ENCODE data around the gene CTNNAL1. TPM values are rescaled to one million over a fixed set of nuclear protein-coding genes. Genes with fewer than 3 reads are reported as not detected.

CTNNAL1 gene
- total and polyA plus RNA-seq, 2 of the 8 experiments (the other 6 are each of a cell fraction or from before 2014, with no cell fraction given) = 23.2 to 66.1 TPM

DNA sequence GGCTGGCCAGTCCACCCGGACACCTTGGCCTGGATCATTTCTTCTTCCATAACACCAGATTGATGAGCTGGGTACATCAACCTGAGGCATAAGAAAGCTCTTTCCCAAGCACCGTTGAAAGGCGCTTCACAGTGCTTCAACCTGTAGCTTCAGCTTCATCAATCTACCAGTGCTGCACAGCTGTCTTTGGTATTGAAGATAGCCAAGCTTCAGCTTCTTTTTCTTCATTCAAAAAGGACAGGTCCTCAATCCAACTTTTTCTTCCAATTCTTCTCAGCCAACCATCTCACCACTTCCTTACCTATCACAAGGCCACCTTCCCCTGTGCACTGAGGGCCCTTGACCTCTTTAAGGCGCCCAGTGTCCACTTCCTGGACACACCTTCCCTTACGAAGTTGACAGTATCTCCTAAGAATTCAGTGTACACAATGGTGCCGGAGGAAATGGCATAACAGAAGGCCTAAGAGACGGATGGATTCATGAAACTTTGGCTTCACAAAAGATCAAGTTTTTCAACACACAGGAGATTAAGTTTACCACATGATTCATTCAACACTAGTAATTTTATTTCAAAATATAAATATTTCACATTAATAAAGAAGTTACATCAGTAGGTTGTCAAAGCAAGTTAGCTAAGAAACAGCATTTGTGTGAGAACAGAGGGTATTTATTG lies 1.4 kb upstream of the CTNNAL1 start (continued):
- TF ChIP-seq, protein P1, sequence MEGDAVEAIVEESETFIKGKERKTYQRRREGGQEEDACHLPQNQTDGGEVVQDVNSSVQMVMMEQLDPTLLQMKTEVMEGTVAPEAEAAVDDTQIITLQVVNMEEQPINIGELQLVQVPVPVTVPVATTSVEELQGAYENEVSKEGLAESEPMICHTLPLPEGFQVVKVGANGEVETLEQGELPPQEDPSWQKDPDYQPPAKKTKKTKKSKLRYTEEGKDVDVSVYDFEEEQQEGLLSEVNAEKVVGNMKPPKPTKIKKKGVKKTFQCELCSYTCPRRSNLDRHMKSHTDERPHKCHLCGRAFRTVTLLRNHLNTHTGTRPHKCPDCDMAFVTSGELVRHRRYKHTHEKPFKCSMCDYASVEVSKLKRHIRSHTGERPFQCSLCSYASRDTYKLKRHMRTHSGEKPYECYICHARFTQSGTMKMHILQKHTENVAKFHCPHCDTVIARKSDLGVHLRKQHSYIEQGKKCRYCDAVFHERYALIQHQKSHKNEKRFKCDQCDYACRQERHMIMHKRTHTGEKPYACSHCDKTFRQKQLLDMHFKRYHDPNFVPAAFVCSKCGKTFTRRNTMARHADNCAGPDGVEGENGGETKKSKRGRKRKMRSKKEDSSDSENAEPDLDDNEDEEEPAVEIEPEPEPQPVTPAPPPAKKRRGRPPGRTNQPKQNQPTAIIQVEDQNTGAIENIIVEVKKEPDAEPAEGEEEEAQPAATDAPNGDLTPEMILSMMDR (IDR thresholded peaks at IDR 0.05; ENCODE audit: control extremely low read depth in 1 of 3, insufficient read depth in 1 of 3, low read depth in 1 of 3, low read length in 3 of 3) = no peak
- TF ChIP-seq FOSL1 (IDR thresholded peaks at IDR 0.05; ENCODE audit: insufficient read depth, low read depth, low read length) = no peak
